K562 (cell line): ENCODE data around the gene PRF1. TPM values are rescaled to one million over a fixed set of nuclear protein-coding genes. Genes with fewer than 3 reads are reported as not detected.

Experiments
- ATF7 ChIP-seq: fragments of 450-650 bp; IDR thresholded peaks from 2 replicates; pipeline ENCODE4 v1.7.1; 2014; ENCODE audit warnings: mild to moderate bottlenecking, moderate library complexity
- CHD2 ChIP-seq: IDR thresholded peaks from 2 replicates; pipeline ENCODE4 v1.6.1; 2011; ENCODE audit warnings: low read depth, low read length
- CTBP1 ChIP-seq: fragments of 450-650 bp; IDR thresholded peaks from 2 replicates; pipeline ENCODE4 v1.6.1; 2016; ENCODE audit warnings: borderline replicate concordance
- EP400 ChIP-seq: fragments of 450-650 bp; IDR thresholded peaks from 2 replicates; pipeline ENCODE4 v1.6.1; 2017; ENCODE audit warnings: antibody characterized with exemption, mild to moderate bottlenecking, moderate library complexity
- FOXP1 ChIP-seq: sonication (generic); formaldehyde crosslinking; IDR thresholded peaks from 2 replicates; pipeline ENCODE4 v1.8.0; 2022; ENCODE audit warnings: mild to moderate bottlenecking, missing genetic modification reagents
- GATAD2B ChIP-seq: fragments of 450-650 bp; IDR thresholded peaks from 2 replicates; pipeline ENCODE4 v1.6.1; 2017; ENCODE audit warnings: mild to moderate bottlenecking, borderline replicate concordance
- GTF2E2 ChIP-seq: fragments of 200-800 bp; sonication (Bioruptor generic); IDR thresholded peaks from 2 replicates; pipeline ENCODE4 v1.6.1; 2016; ENCODE audit warnings: missing genetic modification characterization, missing compliant biosample characterization
- HCFC1 ChIP-seq: IDR thresholded peaks from 2 replicates; pipeline ENCODE4 v1.6.1; 2012; ENCODE audit warnings: low read depth, low read length, improper control_type of control experiment
- MYNN ChIP-seq, 2 experiments: sonication (generic); formaldehyde crosslinking in 1 of 2; IDR thresholded peaks; 2 replicates each; pipeline versions ENCODE4 v1.5.0 to v1.6.1; 2016 to 2020; ENCODE audit warnings: antibody characterized with exemption in 1 of 2, missing genetic modification reagents in 1 of 2
- NFE2 ChIP-seq: IDR thresholded peaks from 2 replicates; pipeline ENCODE4 v1.6.1; 2014; ENCODE audit warnings: antibody characterized with exemption, low read depth
- RAD21 ChIP-seq, 2 experiments: fragments of 250-450 bp in 1 of 2; fragments of 450-650 bp in 1 of 2; sonication (Bioruptor Pico) in 1 of 2; formaldehyde crosslinking in 1 of 2; IDR thresholded peaks in 1 of 2; conservative IDR thresholded peaks in 1 of 2; 2 replicates each; pipeline versions ENCODE4 v1.4.0 to v1.8.0; 2020 to 2022; ENCODE audit warnings: mild to moderate bottlenecking in 2 of 2, moderate library complexity in 1 of 2
- RFX7 ChIP-seq: fragments of 250-450 bp; sonication (Bioruptor Pico); IDR thresholded peaks from 2 replicates; pipeline ENCODE4 v1.5.1; 2021; ENCODE audit warnings: mild to moderate bottlenecking
- STAG1 ChIP-seq: sonication (generic); formaldehyde crosslinking; IDR thresholded peaks from 2 replicates; pipeline ENCODE4 v1.5.0; 2020; ENCODE audit warnings: missing genetic modification reagents, borderline replicate concordance
- TOE1 ChIP-seq, 2 experiments: fragments of 450-650 bp in 1 of 2; sonication (generic) in 1 of 2; formaldehyde crosslinking in 1 of 2; IDR thresholded peaks; 2 replicates each; pipeline versions ENCODE4 v1.7.1 to v1.8.0; 2016 to 2022; ENCODE audit warnings: borderline replicate concordance in 2 of 2, mild to moderate bottlenecking in 2 of 2, antibody characterized with exemption in 1 of 2, inconsistent platforms in 1 of 2, low read depth in 1 of 2, missing genetic modification reagents in 1 of 2, moderate library complexity in 1 of 2
- ZNF766 ChIP-seq: fragments of 200-800 bp; sonication (Bioruptor generic); conservative IDR thresholded peaks from 2 replicates; pipeline ENCODE4 v1.6.1; 2016; ENCODE audit warnings: missing genetic modification characterization, missing compliant biosample characterization
- polyA plus RNA-seq, 8 experiments: library from polyadenylated mRNA; depleted of rRNA in 4 of 8; stranded (reverse) in 5 of 8; unstranded in 3 of 8; fragments of >200 nt; fragmentation: Nextera tagmentation in 2 of 8; fragmentation: Illumina TruSeq in 1 of 8; extraction: Ambion mirVana in 2 of 8; extraction: Trizol in 1 of 8; gene quantifications; 2 replicates each; pipeline versions ENCODE4 v1.2.1 to v1.2.3, GENCODE V29; 2011 to 2014; ENCODE audit warnings: inconsistent platforms in 1 of 8, missing spikeins in 1 of 8
- total RNA-seq, 7 experiments: library from RNA; depleted of rRNA in 6 of 7; stranded (reverse); fragments of >200 nt in 6 of 7; fragmentation: Illumina TruSeq in 2 of 7; extraction: Trizol in 2 of 7; gene quantifications; 2 replicates each; pipeline versions ENCODE4 v1.2.1 to v1.2.3, GENCODE V29; 2011 to 2021; ENCODE audit warnings: low replicate concordance in 1 of 7
- TF ChIP-seq, protein P1 (sequence below), 3 experiments: fragments of 200-800 bp in 1 of 3; sonication (Bioruptor generic) in 1 of 3; sonication (generic) in 1 of 3; formaldehyde crosslinking in 1 of 3; IDR thresholded peaks; 2 replicates each; pipeline versions ENCODE4 v1.6.1 to v1.8.0; 2016 to 2022; ENCODE audit warnings: mild to moderate bottlenecking in 2 of 3, missing compliant biosample characterization in 2 of 3, missing genetic modification characterization in 2 of 3, missing genetic modification reagents in 1 of 3
- TF ChIP-seq, protein P2 (sequence below): sonication (generic); formaldehyde crosslinking; IDR thresholded peaks from 2 replicates; pipeline ENCODE4 v1.8.0; 2023; ENCODE audit warnings: mild to moderate bottlenecking, missing genetic modification reagents
- TF ChIP-seq, protein P3 (sequence below): sonication (generic); formaldehyde crosslinking; IDR thresholded peaks from 2 replicates; pipeline ENCODE4 v1.8.0; 2022; ENCODE audit warnings: mild to moderate bottlenecking, missing genetic modification reagents

Gene PRF1
- total and polyA plus RNA-seq, 9 of the 15 experiments (the other 6 are each of a cell fraction or from before 2014, with no cell fraction given): 3.8 to 8.6 (median 6.3) TPM

DNA sequence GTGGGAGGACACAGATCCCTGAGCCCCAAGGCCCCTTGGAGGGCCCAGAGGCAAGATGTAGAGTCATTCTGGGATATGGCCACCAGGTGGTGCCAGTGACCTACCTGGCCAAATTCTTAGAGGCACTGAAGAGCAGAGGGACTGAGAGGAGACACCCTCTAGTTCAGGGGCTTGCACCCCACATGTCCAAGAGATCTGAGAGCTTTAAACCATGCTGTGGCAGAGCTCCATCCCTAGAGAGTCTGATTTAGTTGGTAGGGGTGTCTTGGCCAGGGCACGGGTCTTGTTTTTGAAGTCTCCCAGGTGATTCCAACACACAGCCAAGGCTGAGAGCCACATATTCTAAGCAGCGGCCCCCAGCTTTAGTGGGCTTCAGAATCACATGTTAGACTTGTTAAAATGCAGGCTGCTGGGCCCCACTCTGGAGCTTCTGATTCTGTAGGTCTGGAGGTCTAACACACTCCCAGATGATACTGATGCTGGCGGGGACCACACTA is 52.5 kb downstream of the PRF1 start (continued):
- TF ChIP-seq STAG1 (CRISPR knock-in tag) (peak; percentile 100), RFX7 (CRISPR knock-in tag) (no peak), MYNN (IDR thresholded peaks at IDR 0.05) (peak; percentile 18; the same call in 1 of the 2 replicates), MYNN (CRISPR knock-in tag; IDR thresholded peaks at IDR 0.05) (no peak), NFE2 (peak; percentile 37; the same call in 1 of the 2 replicates), CHD2 (0 out of 2 replicates have a peak, but pooled peaks have one; percentile 17), GTF2E2 (tag) (no peak), ATF7 (peak; percentile 61), RAD21 (CRISPR knock-in tag; conservative IDR thresholded peaks at IDR 0.05 in 1 of 2, IDR thresholded peaks at IDR 0.05 in 1 of 2) (peak; percentile 98 to 99), HCFC1 (0 out of 2 replicates have a peak, but pooled peaks have one; percentile 33), TOE1 (IDR thresholded peaks at IDR 0.05; ENCODE audit: borderline replicate concordance) (no peak), TOE1 (CRISPR knock-in tag; IDR thresholded peaks at IDR 0.05; ENCODE audit: borderline replicate concordance, low read depth) (no peak), FOXP1 (CRISPR knock-in tag) (0 out of 2 replicates have a peak, but pooled peaks have one; percentile 28), EP400 (no peak), GATAD2B (no peak), ZNF766 (CRISPR knock-in tag) (peak; percentile 39; the same call in 1 of the 2 replicates), CTBP1 (0 out of 2 replicates have a peak, but pooled peaks have one; percentile 16)
- TF ChIP-seq, protein P1, sequence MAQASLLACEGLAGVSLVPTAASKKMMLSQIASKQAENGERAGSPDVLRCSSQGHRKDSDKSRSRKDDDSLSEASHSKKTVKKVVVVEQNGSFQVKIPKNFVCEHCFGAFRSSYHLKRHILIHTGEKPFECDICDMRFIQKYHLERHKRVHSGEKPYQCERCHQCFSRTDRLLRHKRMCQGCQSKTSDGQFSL (CRISPR knock-in tag; IDR thresholded peaks at IDR 0.05): no peak
- TF ChIP-seq, protein P1 (tag; IDR thresholded peaks at IDR 0.05): no peak
- TF ChIP-seq, protein P2, sequence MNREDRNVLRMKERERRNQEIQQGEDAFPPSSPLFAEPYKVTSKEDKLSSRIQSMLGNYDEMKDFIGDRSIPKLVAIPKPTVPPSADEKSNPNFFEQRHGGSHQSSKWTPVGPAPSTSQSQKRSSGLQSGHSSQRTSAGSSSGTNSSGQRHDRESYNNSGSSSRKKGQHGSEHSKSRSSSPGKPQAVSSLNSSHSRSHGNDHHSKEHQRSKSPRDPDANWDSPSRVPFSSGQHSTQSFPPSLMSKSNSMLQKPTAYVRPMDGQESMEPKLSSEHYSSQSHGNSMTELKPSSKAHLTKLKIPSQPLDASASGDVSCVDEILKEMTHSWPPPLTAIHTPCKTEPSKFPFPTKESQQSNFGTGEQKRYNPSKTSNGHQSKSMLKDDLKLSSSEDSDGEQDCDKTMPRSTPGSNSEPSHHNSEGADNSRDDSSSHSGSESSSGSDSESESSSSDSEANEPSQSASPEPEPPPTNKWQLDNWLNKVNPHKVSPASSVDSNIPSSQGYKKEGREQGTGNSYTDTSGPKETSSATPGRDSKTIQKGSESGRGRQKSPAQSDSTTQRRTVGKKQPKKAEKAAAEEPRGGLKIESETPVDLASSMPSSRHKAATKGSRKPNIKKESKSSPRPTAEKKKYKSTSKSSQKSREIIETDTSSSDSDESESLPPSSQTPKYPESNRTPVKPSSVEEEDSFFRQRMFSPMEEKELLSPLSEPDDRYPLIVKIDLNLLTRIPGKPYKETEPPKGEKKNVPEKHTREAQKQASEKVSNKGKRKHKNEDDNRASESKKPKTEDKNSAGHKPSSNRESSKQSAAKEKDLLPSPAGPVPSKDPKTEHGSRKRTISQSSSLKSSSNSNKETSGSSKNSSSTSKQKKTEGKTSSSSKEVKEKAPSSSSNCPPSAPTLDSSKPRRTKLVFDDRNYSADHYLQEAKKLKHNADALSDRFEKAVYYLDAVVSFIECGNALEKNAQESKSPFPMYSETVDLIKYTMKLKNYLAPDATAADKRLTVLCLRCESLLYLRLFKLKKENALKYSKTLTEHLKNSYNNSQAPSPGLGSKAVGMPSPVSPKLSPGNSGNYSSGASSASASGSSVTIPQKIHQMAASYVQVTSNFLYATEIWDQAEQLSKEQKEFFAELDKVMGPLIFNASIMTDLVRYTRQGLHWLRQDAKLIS (CRISPR knock-in tag): peak; percentile 65; the same call in 1 of the 2 replicates
- TF ChIP-seq, protein P3, sequence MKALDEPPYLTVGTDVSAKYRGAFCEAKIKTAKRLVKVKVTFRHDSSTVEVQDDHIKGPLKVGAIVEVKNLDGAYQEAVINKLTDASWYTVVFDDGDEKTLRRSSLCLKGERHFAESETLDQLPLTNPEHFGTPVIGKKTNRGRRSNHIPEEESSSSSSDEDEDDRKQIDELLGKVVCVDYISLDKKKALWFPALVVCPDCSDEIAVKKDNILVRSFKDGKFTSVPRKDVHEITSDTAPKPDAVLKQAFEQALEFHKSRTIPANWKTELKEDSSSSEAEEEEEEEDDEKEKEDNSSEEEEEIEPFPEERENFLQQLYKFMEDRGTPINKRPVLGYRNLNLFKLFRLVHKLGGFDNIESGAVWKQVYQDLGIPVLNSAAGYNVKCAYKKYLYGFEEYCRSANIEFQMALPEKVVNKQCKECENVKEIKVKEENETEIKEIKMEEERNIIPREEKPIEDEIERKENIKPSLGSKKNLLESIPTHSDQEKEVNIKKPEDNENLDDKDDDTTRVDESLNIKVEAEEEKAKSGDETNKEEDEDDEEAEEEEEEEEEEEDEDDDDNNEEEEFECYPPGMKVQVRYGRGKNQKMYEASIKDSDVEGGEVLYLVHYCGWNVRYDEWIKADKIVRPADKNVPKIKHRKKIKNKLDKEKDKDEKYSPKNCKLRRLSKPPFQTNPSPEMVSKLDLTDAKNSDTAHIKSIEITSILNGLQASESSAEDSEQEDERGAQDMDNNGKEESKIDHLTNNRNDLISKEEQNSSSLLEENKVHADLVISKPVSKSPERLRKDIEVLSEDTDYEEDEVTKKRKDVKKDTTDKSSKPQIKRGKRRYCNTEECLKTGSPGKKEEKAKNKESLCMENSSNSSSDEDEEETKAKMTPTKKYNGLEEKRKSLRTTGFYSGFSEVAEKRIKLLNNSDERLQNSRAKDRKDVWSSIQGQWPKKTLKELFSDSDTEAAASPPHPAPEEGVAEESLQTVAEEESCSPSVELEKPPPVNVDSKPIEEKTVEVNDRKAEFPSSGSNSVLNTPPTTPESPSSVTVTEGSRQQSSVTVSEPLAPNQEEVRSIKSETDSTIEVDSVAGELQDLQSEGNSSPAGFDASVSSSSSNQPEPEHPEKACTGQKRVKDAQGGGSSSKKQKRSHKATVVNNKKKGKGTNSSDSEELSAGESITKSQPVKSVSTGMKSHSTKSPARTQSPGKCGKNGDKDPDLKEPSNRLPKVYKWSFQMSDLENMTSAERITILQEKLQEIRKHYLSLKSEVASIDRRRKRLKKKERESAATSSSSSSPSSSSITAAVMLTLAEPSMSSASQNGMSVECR (CRISPR knock-in tag): no peak
